H1 (cell line): ENCODE results near the gene ANXA9. TPM values are rescaled to one million over a fixed set of nuclear protein-coding genes. Genes with fewer than 3 reads are reported as not detected.

Experiments
- CTCF ChIA-PET: fragments of 300-600 bp; sonication (Branson Sonifier 250); formaldehyde crosslinking; loops from one replicate; lab custom pipeline; 2021; ENCODE audit not compliant: partially characterized antibody; lab: Charles Lee
- POLR2A ChIA-PET: fragments of 300-600 bp; sonication (Branson Sonifier 250); formaldehyde crosslinking; loops from one replicate; lab custom pipeline; 2021; ENCODE audit warnings: inconsistent platforms; ENCODE audit not compliant: partially characterized antibody; lab: Charles Lee
- DNase-seq, 2 experiments: peaks; one replicate each; pipeline versions ENCODE4 v3.0.0 to v3.0.0-alpha.2; 2010 to 2022; ENCODE audit warnings: low spot score in 2 of 2, low read depth in 1 of 2, mixed read lengths in 1 of 2
- FAIRE-seq: peaks from 2 replicates; lab custom pipeline; 2011; peaks lifted over from hg19 to GRCh38; lab: Jason Lieb, UNC
- H2AFZ ChIP-seq: 2 replicates; pipeline ENCODE4 v1.8.1; 2012; ENCODE audit warnings: low read length, inconsistent platforms
- H2AK5ac ChIP-seq: 2 replicates; pipeline ENCODE4 v1.6.1; 2013; ENCODE audit warnings: low read depth, low read length
- H2BK120ac ChIP-seq: replicated peaks from 2 replicates; pipeline ENCODE3; 2013; ENCODE audit warnings: low read depth, low read length, inconsistent platforms
- H2BK12ac ChIP-seq: 2 replicates; pipeline ENCODE4 v1.6.1; 2013; ENCODE audit warnings: low read depth, low read length
- H2BK15ac ChIP-seq: 2 replicates; pipeline ENCODE4 v1.6.1; 2013; ENCODE audit warnings: low read length
- H2BK20ac ChIP-seq: 2 replicates; pipeline ENCODE4 v1.6.1; 2013; ENCODE audit warnings: low read length
- H2BK5ac ChIP-seq: 2 replicates; pipeline ENCODE4 v1.6.1; 2013; ENCODE audit warnings: low read depth, low read length
- H3K14ac ChIP-seq: 2 replicates; pipeline ENCODE4 v1.6.1; 2013; ENCODE audit warnings: inconsistent platforms; ENCODE audit not compliant: insufficient read length
- H3K18ac ChIP-seq: 2 replicates; pipeline ENCODE4 v1.6.1; 2013; ENCODE audit warnings: low read length; ENCODE audit errors: extremely low read depth
- H3K23ac ChIP-seq: 2 replicates; pipeline ENCODE4 v1.6.1; 2013; ENCODE audit warnings: inconsistent platforms; ENCODE audit not compliant: insufficient read length
- H3K23me2 ChIP-seq: 2 replicates; pipeline ENCODE4 v1.6.1; 2013; ENCODE audit warnings: low read depth, low read length
- H3K27ac ChIP-seq: 2 replicates; pipeline ENCODE4 v1.6.1; 2011; ENCODE audit warnings: low read depth, low read length, inconsistent platforms
- H3K27me3 ChIP-seq, 4 experiments: replicated peaks in 1 of 4; 1 replicate in 1 of 4; 2 replicates in 3 of 4; pipeline versions ENCODE4 v1.6.1 to v1.8.1; 2011 to 2013; ENCODE audit warnings: low read length in 3 of 4, mild to moderate bottlenecking in 3 of 4, inconsistent platforms in 2 of 4, mixed read lengths in 2 of 4, moderate library complexity in 1 of 4; ENCODE audit not compliant: control insufficient read depth in 3 of 4, insufficient read depth in 3 of 4; ENCODE audit errors: extremely low read depth in 1 of 4
- H3K36me3 ChIP-seq, 4 experiments: 2 replicates each; pipeline versions ENCODE4 v1.6.1 to v1.8.1; 2011 to 2013; ENCODE audit warnings: mild to moderate bottlenecking in 4 of 4, low read length in 3 of 4, moderate library complexity in 2 of 4, control low read depth in 1 of 4, inconsistent platforms in 1 of 4; ENCODE audit not compliant: insufficient read depth in 4 of 4, control insufficient read depth in 2 of 4
- H3K4ac ChIP-seq: replicated peaks from 2 replicates; pipeline ENCODE3; 2013; ENCODE audit warnings: low read length, low read depth, mixed read lengths, inconsistent platforms; ENCODE audit not compliant: insufficient read length
- H3K4me1 ChIP-seq, 4 experiments: replicated peaks in 1 of 4; 1 replicate in 1 of 4; 2 replicates in 3 of 4; pipeline versions ENCODE4 v1.6.1 to v1.8.1; 2011 to 2013; ENCODE audit warnings: low read length in 3 of 4, inconsistent platforms in 2 of 4, mixed read lengths in 1 of 4; ENCODE audit not compliant: insufficient read depth in 4 of 4, control insufficient read depth in 3 of 4
- H3K4me2 ChIP-seq, 2 experiments: 2 replicates each; pipeline versions ENCODE4 v1.6.1 to v1.8.1; 2011 to 2013; ENCODE audit warnings: low read depth in 2 of 2, low read length in 2 of 2, control low read depth in 1 of 2, inconsistent platforms in 1 of 2, mild to moderate bottlenecking in 1 of 2; ENCODE audit not compliant: insufficient read depth in 1 of 2
- H3K4me3 ChIP-seq, 4 experiments: fragments of 200-600, 300-600 bp in 1 of 4; sonication (generic), shearing (Covaris generic), sonication (Bioruptor Twin) in 1 of 4; 2 replicates each; pipeline versions ENCODE4 v1.5.1 to v1.8.1; 2011 to 2016; ENCODE audit warnings: low read length in 4 of 4, low read depth in 3 of 4, control low read depth in 2 of 4, inconsistent platforms in 2 of 4, mild to moderate bottlenecking in 2 of 4, mixed read lengths in 1 of 4, moderate library complexity in 1 of 4; ENCODE audit not compliant: insufficient read depth in 2 of 4; ENCODE audit errors: extremely low read depth in 1 of 4
- H3K56ac ChIP-seq: replicated peaks from 2 replicates; pipeline ENCODE3; 2013; ENCODE audit warnings: low read depth, mild to moderate bottlenecking, mixed read lengths, low read length, inconsistent platforms; ENCODE audit not compliant: insufficient read length
- H3K79me1 ChIP-seq: 2 replicates; pipeline ENCODE4 v1.6.1; 2013; ENCODE audit warnings: low read depth, low read length, control low read depth
- H3K79me2 ChIP-seq, 2 experiments: 2 replicates each; pipeline versions ENCODE4 v1.6.1 to v1.8.1; 2012 to 2013; ENCODE audit warnings: low read length in 2 of 2, mild to moderate bottlenecking in 2 of 2, inconsistent platforms in 1 of 2; ENCODE audit not compliant: insufficient read depth in 2 of 2, control insufficient read depth in 1 of 2
- H3K9ac ChIP-seq, 4 experiments: replicated peaks in 1 of 4; 1 replicate in 1 of 4; 2 replicates in 3 of 4; pipeline versions ENCODE4 v1.6.1 to v1.8.1; 2011 to 2013; ENCODE audit warnings: low read depth in 3 of 4, low read length in 3 of 4, control low read depth in 2 of 4, mild to moderate bottlenecking in 2 of 4, moderate library complexity in 2 of 4, inconsistent platforms in 1 of 4; ENCODE audit errors: extremely low read depth in 1 of 4
- H3K9me3 ChIP-seq, 2 experiments: 2 replicates each; pipeline versions ENCODE4 v1.6.1 to v1.8.1; 2012 to 2013; ENCODE audit warnings: mild to moderate bottlenecking in 2 of 2, moderate library complexity in 2 of 2, control low read depth in 1 of 2, inconsistent platforms in 1 of 2, low read depth in 1 of 2, low read length in 1 of 2, mixed read lengths in 1 of 2; ENCODE audit not compliant: insufficient read depth in 2 of 2
- H4K20me1 ChIP-seq, 2 experiments: replicated peaks in 1 of 2; 2 replicates each; pipeline versions ENCODE3 to v1.8.1; 2011 to 2013; ENCODE audit warnings: inconsistent platforms in 2 of 2, low read length in 2 of 2, mild to moderate bottlenecking in 1 of 2; ENCODE audit not compliant: insufficient read depth in 2 of 2, control insufficient read depth in 1 of 2
- H4K5ac ChIP-seq: 2 replicates; pipeline ENCODE4 v1.6.1; 2013; ENCODE audit warnings: low read length, low read depth, mixed read lengths, inconsistent platforms; ENCODE audit not compliant: insufficient read length
- H4K8ac ChIP-seq: 2 replicates; pipeline ENCODE4 v1.8.0; 2013; ENCODE audit warnings: mild to moderate bottlenecking, moderate library complexity, low read length, inconsistent platforms; ENCODE audit not compliant: insufficient read depth; ENCODE audit errors: extremely low read depth
- H4K91ac ChIP-seq: replicated peaks from 2 replicates; pipeline ENCODE3; 2013; ENCODE audit warnings: low read length, mixed read lengths, inconsistent platforms; ENCODE audit not compliant: insufficient read length
- POLR2A ChIP-seq, 2 experiments: IDR thresholded peaks; 1 replicate in 1 of 2; 2 replicates in 1 of 2; pipeline ENCODE4 v1.6.1; 2011; ENCODE audit warnings: low read depth in 2 of 2, low read length in 2 of 2, mild to moderate bottlenecking in 2 of 2; ENCODE audit errors: control extremely low read depth in 1 of 2
- SAP30 ChIP-seq: fragments of 300-600 bp; sonication (generic); IDR thresholded peaks from 2 replicates; pipeline ENCODE4 v1.7.1; 2012; ENCODE audit warnings: low read length, moderate library complexity, mild to moderate bottlenecking, inconsistent platforms; ENCODE audit not compliant: insufficient read depth, insufficient replicate concordance
- WGBS, 2 experiments: shearing (Covaris generic) in 1 of 2; methylation state at CpG; one replicate each; pipeline versions ENCODE4 v1.1.6 to v1.1.7; 2013 to 2015; ENCODE audit warnings: low lambda C conversion rate in 2 of 2, mixed read lengths in 2 of 2, inconsistent platforms in 1 of 2, low coverage in 1 of 2, missing lambda C conversion rate in 1 of 2; ENCODE audit not compliant: insufficient replicate concordance in 2 of 2, insufficient coverage in 1 of 2, insufficient read length in 1 of 2; ENCODE audit errors: extremely low coverage in 1 of 2, missing lambda C conversion rate in 1 of 2; 5-methylcytosine and 5-hydroxymethylcytosine counted together
- polyA plus RNA-seq, 7 experiments: library from polyadenylated mRNA; depleted of rRNA in 3 of 7; stranded (reverse) in 5 of 7; unstranded in 2 of 7; fragments of >200 nt in 5 of 7; fragments of 200-250 nt in 2 of 7; gene quantifications; 1 replicate in 5 of 7; 2 replicates in 1 of 7; 4 replicates in 1 of 7; pipeline versions ENCODE4 v1.2.1 to v1.2.3, GENCODE V29; 2011 to 2013; ENCODE audit warnings: missing spikeins in 2 of 7, mixed read lengths in 2 of 7
- total RNA-seq: library from RNA; stranded (reverse); fragmentation: NEBNext Ultra II Directional; extraction: Animal tissue kit (Norgen Biotek cat#: 25700); gene quantifications from 2 replicates; pipeline ENCODE4 v1.2.1, GENCODE V29; 2021

Gene ANXA9
- total and polyA plus RNA-seq, 2 of the 8 experiments (the other 6 are each of a cell fraction or from before 2014, with no cell fraction given): 1.8 to 3.5 TPM

DNA sequence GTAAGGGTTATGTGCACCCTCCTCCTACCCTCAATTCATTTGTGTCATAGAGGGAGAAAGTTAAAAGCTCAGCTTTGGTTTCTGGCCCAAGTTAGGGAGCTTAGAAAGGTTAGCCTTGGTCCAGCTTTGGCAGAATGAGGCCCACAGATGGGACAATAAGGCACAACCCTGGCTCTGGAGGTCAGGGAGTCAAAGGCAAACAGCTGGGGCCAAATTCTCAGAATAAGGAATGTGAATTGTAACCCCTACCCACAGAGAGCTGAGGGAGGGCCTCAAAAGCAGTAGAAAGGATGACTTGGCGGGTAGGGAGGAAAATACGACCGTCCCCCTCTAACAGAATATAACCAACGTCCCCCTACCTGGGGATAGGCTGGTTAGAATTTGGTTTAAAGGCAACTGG is 16.5 kb upstream of the ANXA9 start:
- H4K8ac ChIP-seq: no peak overlapping the region
- WGBS, 2 experiments: 92% methylated on average over 4 of the region's 4 CpGs; no CpG with 5 or more reads in 1 of the 2 experiments
- peaks cover 37 to 83% (median 73%) of the 10 kb centered on the region in 4 experiments for H3K36me3 ChIP-seq
- H3K4me2 ChIP-seq: no peak overlapping the region
- no peak overlapping the region for H4K91ac ChIP-seq
- H2BK15ac ChIP-seq: no peak overlapping the region
- TF ChIP-seq SAP30: no peak
- peak in 1 of 2 experiments; percentile 49; a peak in 1 of 3 replicates for TF ChIP-seq POLR2A (IDR thresholded peaks at IDR 0.05; ENCODE audit: control extremely low read depth in 1 of 2, low read depth in 2 of 2, low read length in 2 of 2)
- H2BK5ac ChIP-seq: no peak overlapping the region
- H3K4ac ChIP-seq: no peak overlapping the region
- no peak overlapping the region for H3K18ac ChIP-seq
- no peaks in the 10 kb centered on the region for H3K23me2 ChIP-seq
- no peak overlapping the region for H4K5ac ChIP-seq
- peaks cover 7 to 8% of the 10 kb centered on the region in 2 experiments for H4K20me1 ChIP-seq
- H3K4me3 ChIP-seq: no peak overlapping the region
- H3K27me3 ChIP-seq: no peaks in the 10 kb centered on the region
- H2BK120ac ChIP-seq: no peak overlapping the region
- ChIA-PET POLR2A (interaction anchor here (0.7 to 10.1 kb wide), 7 partner anchors 10 to 583 kb away, joined by 3 to 126 read pairs (median 4); partner anchors contain the start of gene CERS2), CTCF (interaction anchor here (0.9 to 4.9 kb wide), 7 partner anchors 8 to 30 kb away, joined by 3 to 27 read pairs (median 3); no protein-coding TSS in a partner anchor)
- no peaks in the 10 kb centered on the region; a peak in 1 of 4 replicates for H3K9me3 ChIP-seq
- no peak overlapping the region for H2BK12ac ChIP-seq
- no peak overlapping the region for H3K9ac ChIP-seq
- H3K23ac ChIP-seq: no peak overlapping the region
- H2AK5ac ChIP-seq: no peak overlapping the region
- H3K14ac ChIP-seq: no peak overlapping the region
- FAIRE-seq (no peak), DNase-seq (no peak)
- H3K56ac ChIP-seq: no peak overlapping the region
- peaks cover 5 to 21% of the 10 kb centered on the region in 2 experiments for H3K79me2 ChIP-seq
- no peak overlapping the region for H2AFZ ChIP-seq
- H3K4me1 ChIP-seq: peaks cover 0 to 4% (median 2%) of the 10 kb centered on the region in 4 experiments; a peak in 2 of 7 replicates
- H3K79me1 ChIP-seq: peaks cover 7% of the 10 kb centered on the region; the same call in 1 of the 2 replicates
- H2BK20ac ChIP-seq: no peak overlapping the region
- H3K27ac ChIP-seq: no peak overlapping the region
